Measurements from ENCODE around the gene DGKH. TPM values are rescaled to one million over a fixed set of nuclear protein-coding genes. Genes with fewer than 3 reads are reported as not detected.

The DGKH gene
- total and polyA plus RNA-seq, 9 of the 15 experiments (the other 6 are each of a cell fraction or from before 2014, with no cell fraction given): 0.38 to 4.4 (median 3.1) TPM

DNA sequence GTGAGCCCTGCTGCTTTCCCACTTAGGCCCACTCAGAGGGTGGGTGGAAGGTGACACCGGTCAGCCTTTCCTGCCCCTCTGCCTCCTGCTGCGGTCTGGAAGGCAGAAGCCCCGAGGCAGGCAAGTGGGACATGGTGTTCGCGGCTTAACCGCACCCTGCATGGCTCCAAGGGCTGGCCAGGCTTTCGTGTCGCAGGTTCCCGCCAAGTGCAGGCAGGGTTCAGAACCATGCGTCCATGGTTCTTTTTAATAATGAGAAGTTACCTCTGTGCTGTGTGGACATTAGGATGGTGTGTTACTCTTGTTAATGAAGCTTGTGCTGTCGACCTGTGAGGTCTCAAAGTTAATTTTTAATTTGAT lies 986 bp downstream of the DGKH start (continued):
- TF ChIP-seq, protein P1, sequence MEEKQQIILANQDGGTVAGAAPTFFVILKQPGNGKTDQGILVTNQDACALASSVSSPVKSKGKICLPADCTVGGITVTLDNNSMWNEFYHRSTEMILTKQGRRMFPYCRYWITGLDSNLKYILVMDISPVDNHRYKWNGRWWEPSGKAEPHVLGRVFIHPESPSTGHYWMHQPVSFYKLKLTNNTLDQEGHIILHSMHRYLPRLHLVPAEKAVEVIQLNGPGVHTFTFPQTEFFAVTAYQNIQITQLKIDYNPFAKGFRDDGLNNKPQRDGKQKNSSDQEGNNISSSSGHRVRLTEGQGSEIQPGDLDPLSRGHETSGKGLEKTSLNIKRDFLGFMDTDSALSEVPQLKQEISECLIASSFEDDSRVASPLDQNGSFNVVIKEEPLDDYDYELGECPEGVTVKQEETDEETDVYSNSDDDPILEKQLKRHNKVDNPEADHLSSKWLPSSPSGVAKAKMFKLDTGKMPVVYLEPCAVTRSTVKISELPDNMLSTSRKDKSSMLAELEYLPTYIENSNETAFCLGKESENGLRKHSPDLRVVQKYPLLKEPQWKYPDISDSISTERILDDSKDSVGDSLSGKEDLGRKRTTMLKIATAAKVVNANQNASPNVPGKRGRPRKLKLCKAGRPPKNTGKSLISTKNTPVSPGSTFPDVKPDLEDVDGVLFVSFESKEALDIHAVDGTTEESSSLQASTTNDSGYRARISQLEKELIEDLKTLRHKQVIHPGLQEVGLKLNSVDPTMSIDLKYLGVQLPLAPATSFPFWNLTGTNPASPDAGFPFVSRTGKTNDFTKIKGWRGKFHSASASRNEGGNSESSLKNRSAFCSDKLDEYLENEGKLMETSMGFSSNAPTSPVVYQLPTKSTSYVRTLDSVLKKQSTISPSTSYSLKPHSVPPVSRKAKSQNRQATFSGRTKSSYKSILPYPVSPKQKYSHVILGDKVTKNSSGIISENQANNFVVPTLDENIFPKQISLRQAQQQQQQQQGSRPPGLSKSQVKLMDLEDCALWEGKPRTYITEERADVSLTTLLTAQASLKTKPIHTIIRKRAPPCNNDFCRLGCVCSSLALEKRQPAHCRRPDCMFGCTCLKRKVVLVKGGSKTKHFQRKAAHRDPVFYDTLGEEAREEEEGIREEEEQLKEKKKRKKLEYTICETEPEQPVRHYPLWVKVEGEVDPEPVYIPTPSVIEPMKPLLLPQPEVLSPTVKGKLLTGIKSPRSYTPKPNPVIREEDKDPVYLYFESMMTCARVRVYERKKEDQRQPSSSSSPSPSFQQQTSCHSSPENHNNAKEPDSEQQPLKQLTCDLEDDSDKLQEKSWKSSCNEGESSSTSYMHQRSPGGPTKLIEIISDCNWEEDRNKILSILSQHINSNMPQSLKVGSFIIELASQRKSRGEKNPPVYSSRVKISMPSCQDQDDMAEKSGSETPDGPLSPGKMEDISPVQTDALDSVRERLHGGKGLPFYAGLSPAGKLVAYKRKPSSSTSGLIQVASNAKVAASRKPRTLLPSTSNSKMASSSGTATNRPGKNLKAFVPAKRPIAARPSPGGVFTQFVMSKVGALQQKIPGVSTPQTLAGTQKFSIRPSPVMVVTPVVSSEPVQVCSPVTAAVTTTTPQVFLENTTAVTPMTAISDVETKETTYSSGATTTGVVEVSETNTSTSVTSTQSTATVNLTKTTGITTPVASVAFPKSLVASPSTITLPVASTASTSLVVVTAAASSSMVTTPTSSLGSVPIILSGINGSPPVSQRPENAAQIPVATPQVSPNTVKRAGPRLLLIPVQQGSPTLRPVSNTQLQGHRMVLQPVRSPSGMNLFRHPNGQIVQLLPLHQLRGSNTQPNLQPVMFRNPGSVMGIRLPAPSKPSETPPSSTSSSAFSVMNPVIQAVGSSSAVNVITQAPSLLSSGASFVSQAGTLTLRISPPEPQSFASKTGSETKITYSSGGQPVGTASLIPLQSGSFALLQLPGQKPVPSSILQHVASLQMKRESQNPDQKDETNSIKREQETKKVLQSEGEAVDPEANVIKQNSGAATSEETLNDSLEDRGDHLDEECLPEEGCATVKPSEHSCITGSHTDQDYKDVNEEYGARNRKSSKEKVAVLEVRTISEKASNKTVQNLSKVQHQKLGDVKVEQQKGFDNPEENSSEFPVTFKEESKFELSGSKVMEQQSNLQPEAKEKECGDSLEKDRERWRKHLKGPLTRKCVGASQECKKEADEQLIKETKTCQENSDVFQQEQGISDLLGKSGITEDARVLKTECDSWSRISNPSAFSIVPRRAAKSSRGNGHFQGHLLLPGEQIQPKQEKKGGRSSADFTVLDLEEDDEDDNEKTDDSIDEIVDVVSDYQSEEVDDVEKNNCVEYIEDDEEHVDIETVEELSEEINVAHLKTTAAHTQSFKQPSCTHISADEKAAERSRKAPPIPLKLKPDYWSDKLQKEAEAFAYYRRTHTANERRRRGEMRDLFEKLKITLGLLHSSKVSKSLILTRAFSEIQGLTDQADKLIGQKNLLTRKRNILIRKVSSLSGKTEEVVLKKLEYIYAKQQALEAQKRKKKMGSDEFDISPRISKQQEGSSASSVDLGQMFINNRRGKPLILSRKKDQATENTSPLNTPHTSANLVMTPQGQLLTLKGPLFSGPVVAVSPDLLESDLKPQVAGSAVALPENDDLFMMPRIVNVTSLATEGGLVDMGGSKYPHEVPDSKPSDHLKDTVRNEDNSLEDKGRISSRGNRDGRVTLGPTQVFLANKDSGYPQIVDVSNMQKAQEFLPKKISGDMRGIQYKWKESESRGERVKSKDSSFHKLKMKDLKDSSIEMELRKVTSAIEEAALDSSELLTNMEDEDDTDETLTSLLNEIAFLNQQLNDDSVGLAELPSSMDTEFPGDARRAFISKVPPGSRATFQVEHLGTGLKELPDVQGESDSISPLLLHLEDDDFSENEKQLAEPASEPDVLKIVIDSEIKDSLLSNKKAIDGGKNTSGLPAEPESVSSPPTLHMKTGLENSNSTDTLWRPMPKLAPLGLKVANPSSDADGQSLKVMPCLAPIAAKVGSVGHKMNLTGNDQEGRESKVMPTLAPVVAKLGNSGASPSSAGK (IDR thresholded peaks at IDR 0.05): peak; percentile 91
- TF ChIP-seq ZBTB2 (IDR thresholded peaks at IDR 0.05) (peak; percentile 62), ZFX (CRISPR knock-in tag; IDR thresholded peaks at IDR 0.05) (peak; percentile 35; the same call in 1 of the 2 replicates), MYC (IDR thresholded peaks at IDR 0.05; ENCODE audit: low read depth, low read length) (0 out of 2 replicates have a peak, but pooled peaks have one; percentile 20), MYC (CRISPR knock-in tag; IDR thresholded peaks at IDR 0.05; ENCODE audit: borderline replicate concordance, low read depth) (no peak), THRAP3 (IDR thresholded peaks at IDR 0.05; ENCODE audit: borderline replicate concordance) (no peak), ZBTB8A (IDR thresholded peaks at IDR 0.05; ENCODE audit: partially characterized antibody) (no peak), SAFB (IDR thresholded peaks at IDR 0.05; ENCODE audit: borderline replicate concordance, low read depth, low read length) (no peak), NR2C1 (IDR thresholded peaks at IDR 0.05) (no peak), NR2C1 (tag; IDR thresholded peaks at IDR 0.05) (no peak), GABPB1 (CRISPR knock-in tag; IDR thresholded peaks at IDR 0.05) (peak; percentile 37; the same call in 1 of the 2 replicates), FOXM1 (IDR thresholded peaks at IDR 0.05; ENCODE audit: low read depth) (no peak), FOXM1 (CRISPR knock-in tag; IDR thresholded peaks at IDR 0.05; ENCODE audit: low read depth) (no peak), BCOR (IDR thresholded peaks at IDR 0.05) (no peak)
- TF ChIP-seq, protein P2, sequence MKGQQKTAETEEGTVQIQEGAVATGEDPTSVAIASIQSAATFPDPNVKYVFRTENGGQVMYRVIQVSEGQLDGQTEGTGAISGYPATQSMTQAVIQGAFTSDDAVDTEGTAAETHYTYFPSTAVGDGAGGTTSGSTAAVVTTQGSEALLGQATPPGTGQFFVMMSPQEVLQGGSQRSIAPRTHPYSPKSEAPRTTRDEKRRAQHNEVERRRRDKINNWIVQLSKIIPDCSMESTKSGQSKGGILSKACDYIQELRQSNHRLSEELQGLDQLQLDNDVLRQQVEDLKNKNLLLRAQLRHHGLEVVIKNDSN (CRISPR knock-in tag; IDR thresholded peaks at IDR 0.05): 0 out of 2 replicates have a peak, but pooled peaks have one; percentile 7

All from K562 (cell line).